Activated naive CD4-positive, alpha-beta T cell treated with anti-CD3 and anti-CD28 coated beads, Interleukin-2, amount 50 U/mL, for 16 hours (primary cell): ENCODE data around the gene GPATCH1.
A peak's percentile ranks its signal among the peaks of the same experiment; 100 is the strongest.
"Not testable (repeated sequence)": the region's sequence is repeated elsewhere in the genome, so short reads cannot be mapped to it uniquely, and the experiment has no call there.

Experiments
- DNase-seq: peaks from one replicate; pipeline ENCODE4 v3.0.0-alpha.2; 2020

The GPATCH1 gene

DNA sequence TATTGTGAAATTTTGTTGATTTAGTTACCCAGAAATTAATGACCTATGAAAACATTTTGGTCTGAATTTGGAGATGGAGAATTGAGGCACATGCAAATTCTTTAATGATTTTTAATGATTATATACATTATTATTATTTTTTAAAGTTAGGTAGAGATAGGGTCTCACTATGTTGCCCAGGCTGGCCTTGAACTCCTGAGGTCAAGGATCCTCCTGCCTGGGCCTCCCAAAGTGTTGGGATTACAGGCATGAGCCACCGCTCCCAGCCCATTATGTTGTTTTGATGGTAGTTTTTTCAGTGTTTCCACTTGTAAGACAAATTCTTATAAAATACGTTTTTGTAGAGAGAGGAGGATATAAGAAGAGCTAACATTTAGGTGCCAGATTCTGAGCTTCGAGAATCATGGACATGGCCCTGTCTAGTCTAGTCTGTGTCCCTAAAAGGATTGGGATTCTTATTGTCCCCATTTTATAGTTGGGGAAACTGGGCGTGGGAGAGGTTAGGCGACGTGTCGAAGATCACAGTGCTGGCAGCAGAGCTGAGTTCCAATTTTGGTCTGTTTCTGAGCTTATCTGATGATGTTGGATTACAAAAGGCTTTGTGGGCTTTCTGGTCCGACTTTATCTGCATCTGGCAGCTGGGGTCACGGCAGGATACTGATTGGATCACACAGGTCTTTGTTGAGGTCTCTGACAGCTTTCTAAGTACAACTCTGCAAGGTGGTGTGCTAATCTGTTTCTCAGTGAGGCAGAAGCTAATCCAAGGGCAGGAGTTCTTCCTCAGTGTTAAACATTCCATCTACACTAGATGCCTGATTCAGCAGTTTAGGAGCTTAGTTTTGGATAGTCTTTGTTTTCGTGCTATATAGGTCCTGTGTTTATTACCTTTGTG, 43.5 kb downstream of the GPATCH1 start:
- DNase-seq: no peak

- peak; percentile 45 for DNase-seq
These were observed 45.0 kb downstream of the GPATCH1 start for GRCh38 chr19:33125929-33126388.

- not testable (repeated sequence) for DNase-seq
These were observed 45.7 kb downstream of the GPATCH1 start for GRCh38 chr19:33126712-33127111.

DNA sequence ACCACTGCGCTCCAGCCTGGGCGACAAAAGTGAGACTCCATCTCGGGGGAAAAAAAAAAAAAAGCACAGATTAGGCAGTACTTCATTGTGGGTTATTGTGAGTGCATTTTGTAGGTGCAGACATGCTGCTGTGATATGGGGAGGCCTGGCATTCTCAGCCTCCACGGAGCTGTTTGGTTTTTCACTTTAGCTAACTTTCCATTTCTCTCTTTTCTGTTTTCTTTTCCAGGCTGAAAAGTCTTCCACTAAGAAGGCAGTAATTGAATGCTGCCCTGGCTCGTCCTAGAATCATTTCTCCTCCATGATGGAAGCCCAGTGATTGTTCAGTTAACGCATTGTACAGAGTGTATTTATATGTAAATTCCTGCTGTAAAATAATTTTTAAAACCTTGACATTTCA, 48.9 kb downstream of the GPATCH1 start:
- no peak for DNase-seq

DNA sequence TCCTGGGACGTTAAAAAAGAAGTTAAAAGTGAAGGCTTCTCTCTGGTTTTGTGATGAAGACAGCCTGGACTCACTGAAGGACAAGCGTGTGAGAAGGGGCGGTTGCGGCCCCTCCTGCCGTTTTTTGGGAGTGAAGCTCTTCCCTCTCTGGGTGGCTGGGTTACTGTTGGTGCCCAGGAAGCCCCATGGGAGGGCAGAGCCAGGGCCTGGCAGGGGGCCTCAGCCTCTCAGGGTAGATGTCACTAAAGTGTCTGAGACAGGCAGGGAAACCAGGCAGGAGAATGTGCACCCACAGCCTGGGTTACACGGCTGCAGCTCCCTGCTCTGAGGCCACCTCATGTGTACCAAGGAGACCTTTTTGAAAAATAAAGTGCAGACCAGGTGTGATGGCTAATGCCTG, 49.5 kb downstream of the GPATCH1 start:
- no peak for DNase-seq

GRCh38 chr19:33132021-33132420, 51.0 kb downstream of the GPATCH1 start, which contains the start of gene WDR88:
Gene WDR88 (plus strand): TSS chr19:33132114. CDS start chr19:33132170, 56 bp downstream.
- DNase-seq: no peak

GRCh38 chr19:33132425-33132824, 51.4 kb downstream of the GPATCH1 start:
- DNase-seq: no peak

DNA sequence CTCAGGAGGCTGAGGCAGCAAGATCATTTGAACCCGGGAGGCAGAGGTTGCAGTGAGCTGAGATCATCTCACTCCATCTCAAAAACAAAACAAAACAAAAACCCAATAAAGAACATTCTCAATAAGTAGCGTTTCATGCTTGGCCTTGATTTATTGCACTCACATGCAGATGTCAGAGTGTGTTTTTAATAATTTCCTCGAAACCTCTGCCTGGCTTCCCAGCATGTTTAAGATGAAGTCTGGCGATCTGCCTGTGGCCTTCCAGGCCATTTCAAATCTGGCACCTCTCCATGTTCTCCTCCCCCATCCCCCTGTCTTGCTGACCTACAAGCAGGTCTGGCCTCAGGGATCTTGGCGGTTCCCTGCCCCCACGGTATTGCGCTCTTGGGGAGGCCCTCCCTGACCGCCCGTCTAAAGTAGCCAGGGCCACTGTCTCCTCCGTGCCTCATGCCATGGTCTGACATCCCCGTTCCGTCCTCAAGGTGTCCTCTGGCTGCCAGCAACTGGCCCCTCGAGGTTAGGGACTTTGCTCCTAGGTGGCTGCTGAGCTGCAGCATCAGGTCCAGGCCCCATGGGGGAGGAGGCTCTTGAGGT, 52.6 kb downstream of the GPATCH1 start:
- no peak for DNase-seq

GRCh38 chr19:33134571-33135041, 53.6 kb downstream of the GPATCH1 start:
- DNase-seq: peak; percentile 67

GRCh38 chr19:33139165-33139564, 58.2 kb downstream of the GPATCH1 start:
- no peak for DNase-seq

DNA sequence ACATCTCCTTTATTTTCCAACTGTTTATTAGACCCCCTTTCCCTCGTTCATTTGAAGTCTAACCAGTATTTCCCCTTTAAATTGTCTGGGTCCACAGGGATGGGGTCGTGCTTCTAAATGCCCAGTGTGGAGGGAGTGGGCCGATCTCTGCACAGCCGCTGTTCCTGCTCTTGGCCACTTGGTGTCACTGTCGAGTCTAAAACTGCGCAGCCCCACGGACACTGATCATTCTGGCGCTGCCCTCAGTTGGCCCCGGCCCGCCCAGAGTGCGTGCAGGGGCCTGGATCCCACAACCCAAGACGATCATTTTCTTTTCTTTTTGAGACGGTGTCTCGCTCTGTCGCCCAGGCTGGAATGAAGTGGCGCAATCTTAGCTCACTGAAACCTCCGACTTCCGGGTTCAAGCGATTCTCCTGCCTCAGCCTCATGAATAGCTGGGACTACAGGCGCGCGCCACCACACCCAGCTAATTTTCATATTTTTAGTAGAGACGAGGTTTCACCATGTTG, 63.0 kb downstream of the GPATCH1 start:
- DNase-seq: peak; percentile 48

- DNase-seq: no peak
These were observed 65.2 kb downstream of the GPATCH1 start for GRCh38 chr19:33146209-33146608.

- no peak for DNase-seq
These were observed 66.6 kb downstream of the GPATCH1 start for GRCh38 chr19:33147538-33147937.

- no peak for DNase-seq
These were observed 70.0 kb downstream of the GPATCH1 start for GRCh38 chr19:33150852-33151518.

- DNase-seq: no peak
These were observed 71.2 kb downstream of the GPATCH1 start for GRCh38 chr19:33152176-33152575.

DNA sequence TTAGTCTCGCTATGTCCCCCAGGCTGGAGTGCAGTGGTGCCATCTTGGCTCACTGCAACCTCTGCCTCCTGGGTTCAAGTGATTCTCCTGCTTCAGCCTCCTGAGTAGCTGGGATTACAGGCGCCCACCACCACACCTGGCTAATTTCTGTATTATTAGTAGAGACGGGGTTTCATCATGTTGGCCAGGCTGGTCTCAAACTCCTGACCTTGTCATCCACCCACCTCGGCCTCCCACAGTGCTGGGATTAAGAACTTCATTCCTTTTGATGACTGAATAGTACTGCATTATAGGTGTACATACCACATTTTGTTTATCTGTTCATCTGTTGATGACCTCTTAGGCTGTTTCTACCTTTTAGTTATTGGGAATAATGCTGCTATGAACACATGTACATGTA, 71.6 kb downstream of the GPATCH1 start:
- not testable (repeated sequence) for DNase-seq

- not testable (repeated sequence) for DNase-seq
These were observed 73.3 kb downstream of the GPATCH1 start for GRCh38 chr19:33154313-33154712.

DNA sequence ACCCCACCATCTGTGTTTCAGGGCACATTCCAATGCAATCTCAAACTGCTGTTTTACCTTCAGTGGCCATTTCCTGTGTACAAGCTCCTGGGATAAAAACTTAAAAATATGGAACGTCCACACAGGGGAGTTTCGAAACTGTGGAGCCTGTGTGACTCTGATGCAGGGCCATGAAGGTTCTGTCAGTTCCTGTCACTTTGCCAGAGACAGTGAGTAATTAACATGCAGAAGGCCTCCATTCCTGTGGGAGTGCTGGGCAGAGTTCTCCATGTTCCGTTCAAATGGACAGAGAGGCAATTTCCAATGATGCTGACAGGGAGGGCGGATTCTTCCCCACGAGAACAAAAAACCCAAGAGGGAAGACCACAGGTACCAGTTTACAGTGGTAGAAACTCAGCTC, 75.4 kb downstream of the GPATCH1 start:
- no peak for DNase-seq

DNA sequence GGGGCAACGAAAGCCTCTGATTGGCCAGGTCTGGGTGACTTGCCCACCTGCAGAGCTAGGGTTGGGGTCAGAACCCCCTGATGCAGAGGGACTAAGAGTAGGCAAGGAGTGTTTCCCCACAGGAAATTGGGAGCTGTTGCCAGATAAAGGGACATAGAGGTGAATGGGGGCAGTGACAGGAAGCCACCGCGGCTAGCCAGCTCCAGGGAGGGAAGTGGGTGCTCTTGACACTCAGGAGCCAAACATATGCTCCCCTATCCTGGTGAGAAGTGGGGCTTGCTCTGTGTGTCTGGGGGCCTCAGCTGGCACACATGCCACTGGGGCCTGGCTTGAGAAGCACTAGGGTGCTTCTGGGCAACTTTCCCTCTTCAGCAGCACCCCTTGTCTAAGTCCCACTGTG, 76.9 kb downstream of the GPATCH1 start:
- no peak for DNase-seq

DNA sequence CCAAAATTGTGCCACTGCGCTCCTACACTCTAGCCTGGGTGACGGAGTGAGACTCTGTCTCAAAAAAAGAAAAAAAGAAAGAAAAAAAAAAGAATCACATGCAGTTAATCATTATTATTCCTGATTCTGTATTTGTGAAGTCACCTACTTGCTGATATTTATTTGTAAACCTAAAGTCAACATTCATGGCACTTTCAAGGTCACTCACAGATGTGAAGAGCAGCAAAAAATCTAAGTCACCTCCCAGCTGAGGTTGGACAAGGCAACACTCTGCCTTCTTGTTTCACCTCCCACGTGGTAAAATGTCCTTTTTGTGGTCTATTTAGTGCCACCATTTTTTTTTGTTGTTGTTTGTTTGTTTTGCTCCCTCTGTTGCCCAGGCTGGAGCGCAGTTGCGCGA, 77.4 kb downstream of the GPATCH1 start:
- no peak for DNase-seq

GRCh38 chr19:33159149-33159548, 78.2 kb downstream of the GPATCH1 start:
- DNase-seq: no peak

- DNase-seq: no peak
These were observed 78.9 kb downstream of the GPATCH1 start for GRCh38 chr19:33159893-33160292.

DNA sequence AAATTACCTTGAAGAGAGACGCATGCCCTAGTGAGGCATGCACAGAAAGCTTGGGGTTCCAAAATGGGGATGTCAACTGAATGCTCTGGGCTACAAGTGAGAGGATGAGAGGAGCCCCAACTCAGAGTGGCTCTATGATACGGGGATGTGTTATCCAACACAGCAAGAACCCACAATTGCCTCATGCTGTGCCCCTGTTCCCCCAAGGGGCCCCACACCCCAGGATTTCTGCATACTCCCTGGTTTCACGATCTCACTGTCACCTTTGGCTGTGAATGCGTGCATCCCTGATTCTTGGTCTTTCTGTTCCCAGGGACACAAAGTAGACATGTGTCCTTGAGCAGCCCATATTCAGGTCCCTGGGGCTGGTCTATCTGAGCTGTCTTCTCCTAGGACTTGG, 80.2 kb downstream of the GPATCH1 start:
- no peak for DNase-seq
